Panc1 (cell line): Measurements from ENCODE around the gene APOL4. TPM values are rescaled to one million over a fixed set of nuclear protein-coding genes. Genes with fewer than 3 reads are reported as not detected.
A peak's percentile ranks its signal among the peaks of the same experiment; 100 is the strongest.

Experiments used
- ATAC-seq: fragments of 200-7000 bp; cut with Tn5 transposase; 2 replicates; pipeline ENCODE4 v1.9.1; 2020; ENCODE audit warnings: mild to moderate bottlenecking, moderate library complexity
- BruUV-seq: library from RNA; stranded (reverse); fragments of 400-500 nt; replicated peaks from 2 replicates; lab custom pipeline; 2021; lab: Mats Ljungman, UMichigan
- CTCF ChIA-PET: fragments of 300-600 bp; sonication (Branson Sonifier 250); formaldehyde crosslinking; loops from one replicate; lab custom pipeline; 2022; ENCODE audit warnings: antibody characterized with exemption; lab: Charles Lee
- POLR2A ChIA-PET: fragments of 300-600 bp; sonication (Branson Sonifier 250); formaldehyde crosslinking; loops from one replicate; lab custom pipeline; 2022; ENCODE audit warnings: antibody characterized with exemption; lab: Charles Lee
- DNase-seq: peaks from one replicate; pipeline ENCODE4 v3.0.0-alpha.2; 2010; ENCODE audit warnings: low read depth, low spot score
- H3K27ac ChIP-seq: 2 replicates; pipeline ENCODE4 v1.5.1; 2011; ENCODE audit warnings: mild to moderate bottlenecking, low read length, inconsistent platforms
- H3K27me3 ChIP-seq: fragments of 200-500 bp; sonication (Bioruptor generic); 2 replicates; pipeline ENCODE4 v1.6.0; 2014; ENCODE audit warnings: low read length, inconsistent platforms; ENCODE audit not compliant: control insufficient read depth, insufficient read depth
- H3K36me3 ChIP-seq: fragments of 200-500 bp; sonication (Bioruptor generic); 2 replicates; pipeline ENCODE4 v1.5.1; 2014; ENCODE audit warnings: inconsistent platforms, mild to moderate bottlenecking, low read length, moderate library complexity; ENCODE audit not compliant: control insufficient read depth, insufficient read depth
- H3K4me1 ChIP-seq: 2 replicates; pipeline ENCODE4 v1.5.1; 2011; ENCODE audit warnings: inconsistent platforms, mild to moderate bottlenecking, low read length, moderate library complexity; ENCODE audit not compliant: control insufficient read depth, insufficient read depth
- H3K4me3 ChIP-seq, 2 experiments: 2 replicates each; pipeline ENCODE4 v1.5.1; 2011 to 2012; ENCODE audit warnings: low read depth in 2 of 2, low read length in 2 of 2, mild to moderate bottlenecking in 2 of 2, inconsistent platforms in 1 of 2, moderate library complexity in 1 of 2
- H3K9me3 ChIP-seq: fragments of 200-500 bp; sonication (Bioruptor generic); 2 replicates; pipeline ENCODE4 v1.5.1; 2014; ENCODE audit warnings: low read depth, mild to moderate bottlenecking, inconsistent platforms, low read length, moderate library complexity; ENCODE audit not compliant: control insufficient read depth, insufficient read depth
- POLR2AphosphoS5 ChIP-seq: IDR thresholded peaks from 2 replicates; pipeline ENCODE4 v1.6.1; 2012; ENCODE audit warnings: mild to moderate bottlenecking, low read depth, low read length, moderate library complexity
- SIN3A ChIP-seq: IDR thresholded peaks from 2 replicates; pipeline ENCODE4 v1.6.1; 2012; ENCODE audit warnings: low read depth, mild to moderate bottlenecking, low read length, moderate library complexity, borderline replicate concordance; ENCODE audit not compliant: insufficient read depth
- TCF7L2 ChIP-seq: IDR thresholded peaks from 2 replicates; pipeline ENCODE4 v1.6.1; 2011; ENCODE audit warnings: mild to moderate bottlenecking, low read depth, low read length, inconsistent platforms
- in situ Hi-C: cut with HindIII; loops from 2 replicates; pipeline ENCODE4 v1.10.0; 2016; ENCODE audit warnings: low sequenced_read_pairs, low pct_unique_long_range_greater_than_20kb
- intact Hi-C: fragments of 100-400 bp; cut with micrococcal nuclease; formaldehyde crosslinking; loops from one replicate; pipeline ENCODE4 v1.10.0; 2022; ENCODE audit not compliant: unreplicated experiment
- total RNA-seq: library from RNA; stranded (reverse); gene quantifications from one replicate; pipeline ENCODE4 v1.2.1, GENCODE V29; 2021; ENCODE audit not compliant: unreplicated experiment
- TF ChIP-seq, protein P1 (sequence below), 2 experiments: IDR thresholded peaks; 2 replicates each; pipeline ENCODE4 v1.6.1; 2011 to 2012; ENCODE audit warnings: low read depth in 2 of 2, control low read depth in 1 of 2, low read length in 1 of 2, mild to moderate bottlenecking in 1 of 2, moderate library complexity in 1 of 2; ENCODE audit not compliant: insufficient read depth in 1 of 2
- TF ChIP-seq, protein P2 (sequence below): fragments of 450-650 bp; IDR thresholded peaks from 2 replicates; pipeline ENCODE4 v1.5.1; 2017; ENCODE audit warnings: mild to moderate bottlenecking

APOL4 gene
- total RNA-seq, 1 experiment from 2014 or later: not detected

DNA sequence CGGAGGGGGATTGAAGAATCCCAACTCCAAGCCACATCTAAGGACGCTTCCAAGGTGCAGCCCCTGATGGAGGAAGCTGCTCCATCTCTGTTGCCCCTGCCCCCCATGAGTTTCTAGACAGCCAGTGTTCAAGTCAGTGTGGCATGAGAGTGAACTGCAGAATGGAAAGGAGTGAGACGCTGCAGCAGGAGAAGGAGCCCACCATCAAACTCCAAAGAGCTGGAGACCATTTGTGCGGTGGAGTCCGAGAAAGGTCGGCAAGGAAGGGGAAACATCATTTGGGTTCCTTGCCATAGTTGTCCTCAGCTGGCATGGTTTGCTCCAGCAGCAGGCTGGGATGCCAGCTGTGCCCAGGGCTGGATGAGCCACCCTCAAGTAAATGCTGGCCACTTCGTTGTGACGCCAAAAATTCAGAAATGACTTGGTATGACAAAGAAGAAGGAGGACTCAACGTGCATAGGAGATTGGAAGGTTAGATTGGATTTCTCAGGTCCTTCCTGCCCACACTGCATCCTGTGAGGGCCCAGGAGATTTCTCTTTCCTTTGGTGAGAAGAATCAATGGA lies 21.4 kb upstream of the APOL4 start:
- POLR2A ChIA-PET: no interaction called here
- BruUV-seq: no TSS peak
- in situ Hi-C loops (no loop called here), intact Hi-C loops (no loop called here)
- H3K9me3 ChIP-seq: no peaks in the 10 kb centered on the region
- CTCF ChIA-PET: no interaction called here
- no peak for ATAC-seq
- TF ChIP-seq TCF7L2: no peak
- TF ChIP-seq, protein P1, sequence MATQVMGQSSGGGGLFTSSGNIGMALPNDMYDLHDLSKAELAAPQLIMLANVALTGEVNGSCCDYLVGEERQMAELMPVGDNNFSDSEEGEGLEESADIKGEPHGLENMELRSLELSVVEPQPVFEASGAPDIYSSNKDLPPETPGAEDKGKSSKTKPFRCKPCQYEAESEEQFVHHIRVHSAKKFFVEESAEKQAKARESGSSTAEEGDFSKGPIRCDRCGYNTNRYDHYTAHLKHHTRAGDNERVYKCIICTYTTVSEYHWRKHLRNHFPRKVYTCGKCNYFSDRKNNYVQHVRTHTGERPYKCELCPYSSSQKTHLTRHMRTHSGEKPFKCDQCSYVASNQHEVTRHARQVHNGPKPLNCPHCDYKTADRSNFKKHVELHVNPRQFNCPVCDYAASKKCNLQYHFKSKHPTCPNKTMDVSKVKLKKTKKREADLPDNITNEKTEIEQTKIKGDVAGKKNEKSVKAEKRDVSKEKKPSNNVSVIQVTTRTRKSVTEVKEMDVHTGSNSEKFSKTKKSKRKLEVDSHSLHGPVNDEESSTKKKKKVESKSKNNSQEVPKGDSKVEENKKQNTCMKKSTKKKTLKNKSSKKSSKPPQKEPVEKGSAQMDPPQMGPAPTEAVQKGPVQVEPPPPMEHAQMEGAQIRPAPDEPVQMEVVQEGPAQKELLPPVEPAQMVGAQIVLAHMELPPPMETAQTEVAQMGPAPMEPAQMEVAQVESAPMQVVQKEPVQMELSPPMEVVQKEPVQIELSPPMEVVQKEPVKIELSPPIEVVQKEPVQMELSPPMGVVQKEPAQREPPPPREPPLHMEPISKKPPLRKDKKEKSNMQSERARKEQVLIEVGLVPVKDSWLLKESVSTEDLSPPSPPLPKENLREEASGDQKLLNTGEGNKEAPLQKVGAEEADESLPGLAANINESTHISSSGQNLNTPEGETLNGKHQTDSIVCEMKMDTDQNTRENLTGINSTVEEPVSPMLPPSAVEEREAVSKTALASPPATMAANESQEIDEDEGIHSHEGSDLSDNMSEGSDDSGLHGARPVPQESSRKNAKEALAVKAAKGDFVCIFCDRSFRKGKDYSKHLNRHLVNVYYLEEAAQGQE (IDR thresholded peaks at IDR 0.05; ENCODE audit: insufficient read depth in 1 of 2, low read depth in 2 of 2, low read length in 1 of 2): no peak
- TF ChIP-seq, protein P2, sequence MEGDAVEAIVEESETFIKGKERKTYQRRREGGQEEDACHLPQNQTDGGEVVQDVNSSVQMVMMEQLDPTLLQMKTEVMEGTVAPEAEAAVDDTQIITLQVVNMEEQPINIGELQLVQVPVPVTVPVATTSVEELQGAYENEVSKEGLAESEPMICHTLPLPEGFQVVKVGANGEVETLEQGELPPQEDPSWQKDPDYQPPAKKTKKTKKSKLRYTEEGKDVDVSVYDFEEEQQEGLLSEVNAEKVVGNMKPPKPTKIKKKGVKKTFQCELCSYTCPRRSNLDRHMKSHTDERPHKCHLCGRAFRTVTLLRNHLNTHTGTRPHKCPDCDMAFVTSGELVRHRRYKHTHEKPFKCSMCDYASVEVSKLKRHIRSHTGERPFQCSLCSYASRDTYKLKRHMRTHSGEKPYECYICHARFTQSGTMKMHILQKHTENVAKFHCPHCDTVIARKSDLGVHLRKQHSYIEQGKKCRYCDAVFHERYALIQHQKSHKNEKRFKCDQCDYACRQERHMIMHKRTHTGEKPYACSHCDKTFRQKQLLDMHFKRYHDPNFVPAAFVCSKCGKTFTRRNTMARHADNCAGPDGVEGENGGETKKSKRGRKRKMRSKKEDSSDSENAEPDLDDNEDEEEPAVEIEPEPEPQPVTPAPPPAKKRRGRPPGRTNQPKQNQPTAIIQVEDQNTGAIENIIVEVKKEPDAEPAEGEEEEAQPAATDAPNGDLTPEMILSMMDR: no peak
- TF ChIP-seq POLR2AphosphoS5: no peak
- TF ChIP-seq SIN3A: no peak
- H3K4me3 ChIP-seq: no peak overlapping the region
- DNase-seq: no peak
- no peaks in the 10 kb centered on the region for H3K36me3 ChIP-seq
- no peaks in the 10 kb centered on the region for H3K4me1 ChIP-seq
- H3K27me3 ChIP-seq: no peaks in the 10 kb centered on the region; the same call in 1 of the 2 replicates
- no peak overlapping the region for H3K27ac ChIP-seq

DNA sequence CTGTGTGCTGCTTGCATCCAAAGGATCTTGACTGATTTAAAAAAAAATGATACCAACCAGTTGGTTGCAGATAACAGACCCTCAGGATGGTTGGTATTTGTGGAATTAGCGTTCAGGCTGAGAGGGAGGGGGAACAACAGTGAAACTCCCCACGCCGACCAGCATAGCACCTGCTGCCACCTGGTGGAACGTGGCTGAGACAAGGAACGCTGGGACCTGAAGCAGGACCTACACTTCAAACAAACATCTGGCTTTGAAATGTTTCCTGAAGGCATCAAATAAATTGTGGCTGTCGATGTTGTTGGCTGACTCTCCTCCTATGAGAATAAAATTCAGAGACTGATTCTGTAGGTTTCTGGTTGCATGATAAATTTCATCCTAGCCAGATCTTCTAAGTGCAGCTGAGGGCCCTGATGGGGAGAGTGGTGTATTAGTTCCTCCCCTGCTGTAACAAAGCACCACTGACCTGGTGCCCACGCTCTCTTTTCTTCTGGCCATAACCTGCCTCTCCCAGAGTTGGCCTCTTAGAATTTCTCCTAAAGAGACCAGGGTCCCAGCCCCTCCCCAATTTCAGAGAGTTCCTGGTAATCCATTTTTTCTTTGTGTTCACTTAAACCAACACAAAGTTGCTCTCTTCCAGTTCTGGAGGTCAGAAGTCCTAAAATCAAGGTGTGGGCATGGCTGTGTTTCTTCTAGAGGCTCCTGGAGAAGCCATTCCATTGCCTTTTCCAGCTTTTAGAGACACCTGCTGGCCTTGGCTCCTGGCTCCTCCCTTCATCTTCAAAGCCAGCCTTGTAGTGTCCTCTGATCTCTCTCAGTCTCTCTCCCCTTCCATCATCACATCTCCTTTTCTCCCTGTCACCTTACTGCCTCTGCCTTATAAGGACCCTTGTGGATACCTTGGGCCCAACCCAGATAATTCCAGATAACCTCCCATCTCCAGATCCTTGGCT lies 20.5 kb upstream of the APOL4 start:
- Histone ChIP-seq H3K27ac (no peak overlapping the region), H3K36me3 (no peaks in the 10 kb centered on the region), H3K27me3 (peaks cover 3% of the 10 kb centered on the region), H3K9me3 (no peaks in the 10 kb centered on the region), H3K4me3 (no peak overlapping the region), H3K4me1 (no peaks in the 10 kb centered on the region)
- DNase-seq (peak; percentile 41), ATAC-seq (peak; percentile 94)
- BruUV-seq: no TSS peak
- CTCF ChIA-PET: interaction anchor here (0.6 kb wide), 2 partner anchors 42 to 685 kb away, joined by 3 read pairs; no protein-coding TSS in a partner anchor
- intact Hi-C loops: no loop called here
- POLR2A ChIA-PET: no interaction called here
- TF ChIP-seq, protein P2: peak; percentile 85
- TF ChIP-seq, protein P1 (IDR thresholded peaks at IDR 0.05; ENCODE audit: insufficient read depth in 1 of 2, low read depth in 2 of 2, low read length in 1 of 2): no peak
- in situ Hi-C loops: no loop called here
